ENCODE data around the gene DYNC2LI1.
"Not testable (repeated sequence)": the region's sequence is repeated elsewhere in the genome, so short reads cannot be mapped to it uniquely, and the experiment has no call there.

DNA sequence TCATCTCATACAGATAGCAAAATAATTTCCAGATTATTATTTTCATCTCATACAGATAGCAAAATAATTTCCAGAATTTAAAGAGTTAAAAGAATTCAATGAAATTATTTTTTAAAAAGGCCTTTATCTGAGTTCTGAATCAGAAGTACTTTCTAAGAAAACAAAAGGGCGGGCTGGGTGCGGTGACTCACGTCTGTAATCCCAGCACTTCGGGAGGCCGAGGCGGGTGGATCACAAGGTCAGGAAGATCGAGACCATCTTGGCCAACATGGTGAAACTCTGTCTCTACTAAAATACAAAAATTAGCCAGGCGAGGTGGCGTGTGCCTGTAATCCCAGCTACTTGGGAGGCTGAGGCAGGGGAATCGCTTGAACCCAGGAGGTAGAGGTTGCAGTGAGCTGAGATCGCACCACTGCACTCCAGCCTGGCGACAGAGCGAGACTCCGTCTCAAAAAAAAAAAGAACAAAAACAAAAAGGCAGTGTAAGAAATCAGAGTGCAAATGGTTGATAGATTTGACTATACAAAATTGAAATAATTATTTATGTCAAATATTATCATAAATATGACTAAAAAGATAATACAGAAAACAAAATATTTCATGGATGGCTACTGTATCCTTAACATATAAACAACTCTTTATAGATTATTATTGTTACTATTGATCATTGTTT is 46.7 kb upstream of the DYNC2LI1 start:
- not testable (repeated sequence) for TF ChIP-seq POLR2A (IDR thresholded peaks at IDR 0.05; ENCODE audit: low read length); GATA1 (IDR thresholded peaks at IDR 0.05; ENCODE audit: low read depth, low read length)

Measured in erythroblast (primary cell).